BLaER1 (cell line): Measurements from ENCODE around the gene GPS1.
A peak's percentile ranks its signal among the peaks of the same experiment; 100 is the strongest.

Source experiments
- H3K27ac ChIP-seq: shearing (Covaris generic); formaldehyde crosslinking; 2 replicates; pipeline ENCODE4 v1.8.1; 2022
- H3K27me3 ChIP-seq: shearing (Covaris generic); formaldehyde crosslinking; 2 replicates; pipeline ENCODE4 v1.8.1; 2022
- H3K36me3 ChIP-seq: shearing (Covaris generic); formaldehyde crosslinking; 2 replicates; pipeline ENCODE4 v1.8.1; 2022
- H3K4me1 ChIP-seq: shearing (Covaris generic); formaldehyde crosslinking; 2 replicates; pipeline ENCODE4 v1.8.1; 2022
- H3K4me2 ChIP-seq: shearing (Covaris generic); formaldehyde crosslinking; 2 replicates; pipeline ENCODE4 v1.8.1; 2022
- H3K4me3 ChIP-seq: shearing (Covaris generic); formaldehyde crosslinking; 2 replicates; pipeline ENCODE4 v1.8.1; 2022
- H3K9ac ChIP-seq: shearing (Covaris generic); formaldehyde crosslinking; 2 replicates; pipeline ENCODE4 v1.8.1; 2022
- H3K9me3 ChIP-seq: shearing (Covaris generic); formaldehyde crosslinking; 2 replicates; pipeline ENCODE4 v1.8.1; 2022
- H4K20me1 ChIP-seq: shearing (Covaris generic); formaldehyde crosslinking; 2 replicates; pipeline ENCODE4 v1.8.1; 2022
- Cebpa-rat ChIP-seq: shearing (Covaris generic); IDR thresholded peaks from 2 replicates; pipeline ENCODE4 v1.8.1; 2022

The GPS1 gene

GRCh38 chr17:82049521-82049971 lies 2.2 kb upstream of the GPS1 start:
- no peak overlapping the region for H3K4me2 ChIP-seq
- no peaks in the 10 kb centered on the region for H3K27me3 ChIP-seq
- no peak overlapping the region for H3K4me3 ChIP-seq
- H3K36me3 ChIP-seq = peaks cover 55% of the 10 kb centered on the region
- H3K4me1 ChIP-seq = peaks cover 35% of the 10 kb centered on the region
- no peak for TF ChIP-seq Cebpa-rat
- H4K20me1 ChIP-seq = peaks cover 28% of the 10 kb centered on the region
- H3K27ac ChIP-seq = no peak overlapping the region
- no peak overlapping the region for H3K9ac ChIP-seq
- no peaks in the 10 kb centered on the region for H3K9me3 ChIP-seq

DNA sequence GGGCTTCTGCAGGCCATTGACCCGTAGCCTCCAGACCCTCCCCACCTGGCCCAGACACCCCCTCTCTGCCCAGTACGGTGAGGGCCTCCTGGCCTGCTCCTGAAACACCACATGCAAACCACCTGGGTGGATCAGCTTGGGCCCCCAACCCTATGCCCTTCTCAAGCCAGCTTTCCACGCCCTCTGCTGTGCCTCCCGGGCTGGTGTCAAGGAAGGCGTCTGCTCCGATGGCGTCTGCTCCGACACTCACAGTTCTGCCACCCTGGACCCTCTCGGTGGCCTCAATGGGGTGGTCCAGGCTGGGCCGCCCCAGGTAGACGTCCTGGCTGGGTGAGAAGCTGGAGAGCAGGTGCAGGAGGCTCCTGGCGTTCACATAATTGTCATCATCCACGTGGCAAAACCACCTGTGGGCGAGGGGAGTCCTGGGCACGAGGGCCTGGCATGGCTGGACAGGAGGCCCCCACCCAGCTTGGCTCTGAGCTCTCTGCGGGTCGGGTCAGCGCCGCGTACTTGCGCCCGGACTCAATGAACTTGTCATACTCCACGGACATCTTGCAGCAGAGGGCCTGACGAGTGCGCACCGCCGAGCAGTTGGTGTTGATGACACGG lies 1.4 kb upstream of the GPS1 start:
- Histone ChIP-seq H3K27me3 (no peaks in the 10 kb centered on the region), H3K4me3 (peak overlapping the region; percentile 98)

DNA sequence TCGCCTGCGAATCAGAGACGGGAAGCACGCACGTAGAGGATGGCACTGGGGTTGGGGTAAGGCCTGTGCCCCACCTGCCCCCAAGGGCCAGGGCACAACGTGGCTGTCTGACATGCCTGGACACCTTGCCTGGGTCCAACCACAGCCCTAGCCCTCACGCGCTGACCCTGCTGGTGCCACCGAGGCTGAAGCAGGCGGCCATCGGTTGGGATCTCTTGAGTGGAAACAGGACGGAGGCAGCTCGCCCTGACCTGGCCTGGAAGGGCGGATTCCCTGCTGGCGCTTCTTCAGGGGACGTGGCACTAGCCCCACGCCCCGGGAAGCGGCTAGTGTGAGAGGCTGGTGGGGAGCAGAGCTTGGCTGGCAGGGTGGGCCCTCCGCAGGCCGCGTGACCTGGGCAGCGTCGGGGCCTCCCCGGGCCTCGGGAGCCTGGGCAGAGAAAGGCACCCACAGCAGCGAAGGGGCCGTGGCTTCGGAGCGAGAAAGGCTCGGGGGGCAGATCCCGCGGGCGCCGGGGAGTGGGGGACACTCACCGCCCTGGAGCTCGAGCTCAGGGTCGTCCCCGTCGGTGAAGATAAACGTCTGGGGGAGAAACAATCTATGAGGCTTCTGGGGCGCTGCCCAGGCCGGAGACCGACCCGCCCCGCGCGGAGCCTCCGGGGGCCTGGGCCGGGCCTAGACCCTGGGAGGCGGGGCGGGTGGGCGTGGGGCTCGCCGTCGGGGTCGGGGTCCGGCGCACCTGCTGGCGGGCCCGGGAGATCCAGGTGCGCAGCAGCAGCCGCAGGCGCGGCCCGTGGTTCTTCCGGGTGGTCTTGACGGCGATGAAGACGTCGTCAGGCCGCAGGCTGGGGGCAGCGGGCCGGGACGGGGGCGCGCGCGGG lies 697 bp upstream of the GPS1 start:
- H3K27me3 ChIP-seq = no peaks in the 10 kb centered on the region
- peaks cover 40% of the 10 kb centered on the region for H4K20me1 ChIP-seq
- peaks cover 69% of the 10 kb centered on the region for H3K36me3 ChIP-seq
- no peak for TF ChIP-seq Cebpa-rat
- peaks cover 42% of the 10 kb centered on the region for H3K4me1 ChIP-seq
- peak overlapping the region; percentile 98 for H3K4me3 ChIP-seq
- H3K9me3 ChIP-seq = no peaks in the 10 kb centered on the region
- peak overlapping the region; percentile 98 for H3K4me2 ChIP-seq
- H3K27ac ChIP-seq = peak overlapping the region; percentile 78
- H3K9ac ChIP-seq = peak overlapping the region; percentile 88

More for the DNA sequence above, 1.4 kb upstream of the GPS1 start:
- no peak for TF ChIP-seq Cebpa-rat
- peaks cover 35% of the 10 kb centered on the region for H4K20me1 ChIP-seq
- H3K9me3 ChIP-seq = no peaks in the 10 kb centered on the region
- peaks cover 42% of the 10 kb centered on the region for H3K4me1 ChIP-seq
- H3K4me2 ChIP-seq = peak overlapping the region; percentile 98
- H3K27ac ChIP-seq = no peak overlapping the region
- peaks cover 62% of the 10 kb centered on the region for H3K36me3 ChIP-seq
- H3K9ac ChIP-seq = peak overlapping the region; percentile 88

DNA sequence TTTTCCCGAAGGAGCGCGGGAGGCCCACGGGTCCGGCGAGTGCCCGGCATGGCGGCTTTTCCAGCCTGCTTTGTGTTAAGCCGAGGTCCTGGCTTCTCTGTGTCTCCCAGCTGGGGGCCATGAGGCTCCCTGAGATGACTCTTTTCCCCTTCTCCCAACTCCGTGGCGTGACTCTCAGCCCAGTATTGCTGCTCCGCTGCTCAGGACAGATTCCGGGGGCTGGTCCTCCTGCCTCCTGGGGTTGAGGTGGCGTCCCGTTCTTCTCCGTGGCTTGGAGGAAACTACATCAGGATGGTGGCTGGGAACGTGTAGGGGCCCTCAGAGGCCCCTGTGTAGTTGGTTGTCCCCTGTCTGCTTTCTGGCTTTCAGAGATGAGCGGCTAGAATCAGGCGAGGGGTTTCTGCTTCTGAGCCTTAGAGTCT lies 951 bp downstream of the GPS1 start:
- H3K9me3 ChIP-seq = no peaks in the 10 kb centered on the region
- H3K27ac ChIP-seq = peak overlapping the region; percentile 78
- H3K9ac ChIP-seq = peak overlapping the region; percentile 88

GRCh38 chr17:82053130-82053529 lies 1.4 kb downstream of the GPS1 start:
- H3K27me3 ChIP-seq = no peaks in the 10 kb centered on the region
- H3K4me3 ChIP-seq = peak overlapping the region; percentile 98
- H3K9me3 ChIP-seq = no peaks in the 10 kb centered on the region
- H3K4me2 ChIP-seq = peak overlapping the region; percentile 98
- no peak for TF ChIP-seq Cebpa-rat
- H3K36me3 ChIP-seq = peaks cover 74% of the 10 kb centered on the region
- peaks cover 61% of the 10 kb centered on the region for H4K20me1 ChIP-seq
- H3K4me1 ChIP-seq = peaks cover 55% of the 10 kb centered on the region
- H3K27ac ChIP-seq = no peak overlapping the region
- H3K9ac ChIP-seq = peak overlapping the region; percentile 88

More for the DNA sequence above, 951 bp downstream of the GPS1 start:
- H4K20me1 ChIP-seq = peaks cover 57% of the 10 kb centered on the region
- peak overlapping the region; percentile 98 for H3K4me3 ChIP-seq
- peaks cover 74% of the 10 kb centered on the region for H3K36me3 ChIP-seq
- no peaks in the 10 kb centered on the region for H3K27me3 ChIP-seq
- H3K4me2 ChIP-seq = peak overlapping the region; percentile 98
- no peak for TF ChIP-seq Cebpa-rat
- H3K4me1 ChIP-seq = peaks cover 51% of the 10 kb centered on the region

DNA sequence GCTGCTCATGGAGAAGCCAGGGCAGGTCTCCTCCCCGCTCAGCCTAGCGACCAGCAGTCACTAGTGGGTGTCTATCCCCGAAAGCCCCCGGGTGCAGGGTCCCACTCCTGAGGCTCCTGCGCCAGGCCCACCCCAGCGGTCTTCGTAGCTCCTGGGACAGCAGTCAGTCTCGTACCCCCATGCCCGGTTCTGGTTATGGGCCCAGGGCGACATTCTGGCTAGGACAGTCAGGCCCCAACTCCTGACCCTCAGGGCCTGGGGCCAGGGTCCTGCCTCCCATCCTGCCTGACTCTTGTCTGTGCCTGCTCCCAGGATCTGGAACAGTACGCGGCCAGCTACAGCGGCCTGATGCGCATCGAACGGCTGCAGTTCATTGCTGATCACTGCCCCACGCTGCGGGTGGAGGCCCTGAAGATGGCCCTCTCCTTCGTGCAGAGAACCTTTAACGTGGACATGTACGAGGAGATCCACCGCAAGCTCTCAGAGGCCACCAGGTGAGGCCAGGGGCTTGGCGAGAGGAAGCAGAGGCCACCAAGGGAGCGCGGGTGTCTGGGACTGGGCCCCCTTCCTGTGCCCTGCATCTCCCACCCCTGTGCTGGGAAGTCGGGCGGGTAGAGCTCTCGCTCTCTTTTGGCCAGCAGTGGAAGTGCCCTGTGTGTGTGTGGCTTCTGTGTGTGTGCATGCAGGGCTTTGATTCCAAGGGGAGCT lies 2.0 kb downstream of the GPS1 start:
- Histone ChIP-seq H3K27ac (no peak overlapping the region), H3K4me1 (peaks cover 59% of the 10 kb centered on the region), H3K4me2 (peak overlapping the region; percentile 98; the same call in 1 of the 2 replicates), H3K9ac (peak overlapping the region; percentile 88; the same call in 1 of the 2 replicates), H3K36me3 (peaks cover 74% of the 10 kb centered on the region), H3K27me3 (no peaks in the 10 kb centered on the region), H4K20me1 (peaks cover 67% of the 10 kb centered on the region), H3K9me3 (no peaks in the 10 kb centered on the region), H3K4me3 (peak overlapping the region; percentile 98; the same call in 1 of the 2 replicates)
- TF ChIP-seq Cebpa-rat = no peak

GRCh38 chr17:82054351-82055022 lies 2.8 kb downstream of the GPS1 start:
- Histone ChIP-seq H3K4me3 (no peak overlapping the region), H3K9ac (no peak overlapping the region), H3K36me3 (peaks cover 74% of the 10 kb centered on the region), H4K20me1 (peaks cover 75% of the 10 kb centered on the region), H3K4me1 (peaks cover 67% of the 10 kb centered on the region), H3K4me2 (no peak overlapping the region), H3K27ac (no peak overlapping the region), H3K27me3 (no peaks in the 10 kb centered on the region), H3K9me3 (no peaks in the 10 kb centered on the region)
- no peak for TF ChIP-seq Cebpa-rat

- H3K4me1 ChIP-seq = peaks cover 69% of the 10 kb centered on the region
- no peaks in the 10 kb centered on the region for H3K9me3 ChIP-seq
- H3K27ac ChIP-seq = no peak overlapping the region
- peaks cover 83% of the 10 kb centered on the region for H4K20me1 ChIP-seq
- H3K36me3 ChIP-seq = peaks cover 74% of the 10 kb centered on the region
- no peak for TF ChIP-seq Cebpa-rat
- H3K4me2 ChIP-seq = no peak overlapping the region
- no peaks in the 10 kb centered on the region for H3K27me3 ChIP-seq
- H3K4me3 ChIP-seq = no peak overlapping the region
- H3K9ac ChIP-seq = no peak overlapping the region
Measured at GRCh38 chr17:82055023-82055964, 3.6 kb downstream of the GPS1 start.
